ENCODE results near the gene ITGB3.

ITGB3 gene

DNA sequence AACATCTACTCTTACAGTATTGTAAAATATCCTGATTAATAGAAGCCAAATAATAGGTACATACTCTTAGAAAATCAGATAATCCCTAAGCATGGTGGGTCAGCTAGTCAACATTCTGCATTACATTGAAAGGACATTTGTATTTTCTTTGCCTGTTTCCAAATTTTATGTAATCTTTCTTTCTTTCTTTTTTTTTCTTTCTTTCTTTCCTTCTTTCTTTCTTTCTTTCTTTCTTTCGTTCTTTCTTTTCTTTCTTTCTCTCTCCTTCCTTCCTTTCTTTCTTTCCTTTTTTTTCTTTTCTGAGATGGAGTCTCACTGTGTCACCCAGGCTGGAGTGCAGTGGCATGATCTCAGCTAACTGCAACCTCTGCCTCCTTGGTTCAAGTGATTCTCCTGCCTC is 18.9 kb downstream of the ITGB3 start:
- in situ Hi-C loops (cut with HindIII; ENCODE audit: low sequenced_read_pairs) = no loop called here
- H3K4me3 ChIP-seq (ENCODE audit: low read depth, low read length) = no peak overlapping the region
- TF ChIP-seq, protein P1, sequence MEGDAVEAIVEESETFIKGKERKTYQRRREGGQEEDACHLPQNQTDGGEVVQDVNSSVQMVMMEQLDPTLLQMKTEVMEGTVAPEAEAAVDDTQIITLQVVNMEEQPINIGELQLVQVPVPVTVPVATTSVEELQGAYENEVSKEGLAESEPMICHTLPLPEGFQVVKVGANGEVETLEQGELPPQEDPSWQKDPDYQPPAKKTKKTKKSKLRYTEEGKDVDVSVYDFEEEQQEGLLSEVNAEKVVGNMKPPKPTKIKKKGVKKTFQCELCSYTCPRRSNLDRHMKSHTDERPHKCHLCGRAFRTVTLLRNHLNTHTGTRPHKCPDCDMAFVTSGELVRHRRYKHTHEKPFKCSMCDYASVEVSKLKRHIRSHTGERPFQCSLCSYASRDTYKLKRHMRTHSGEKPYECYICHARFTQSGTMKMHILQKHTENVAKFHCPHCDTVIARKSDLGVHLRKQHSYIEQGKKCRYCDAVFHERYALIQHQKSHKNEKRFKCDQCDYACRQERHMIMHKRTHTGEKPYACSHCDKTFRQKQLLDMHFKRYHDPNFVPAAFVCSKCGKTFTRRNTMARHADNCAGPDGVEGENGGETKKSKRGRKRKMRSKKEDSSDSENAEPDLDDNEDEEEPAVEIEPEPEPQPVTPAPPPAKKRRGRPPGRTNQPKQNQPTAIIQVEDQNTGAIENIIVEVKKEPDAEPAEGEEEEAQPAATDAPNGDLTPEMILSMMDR (IDR thresholded peaks at IDR 0.05; ENCODE audit: low read depth, low read length, missing control alignments) = no peak

DNA sequence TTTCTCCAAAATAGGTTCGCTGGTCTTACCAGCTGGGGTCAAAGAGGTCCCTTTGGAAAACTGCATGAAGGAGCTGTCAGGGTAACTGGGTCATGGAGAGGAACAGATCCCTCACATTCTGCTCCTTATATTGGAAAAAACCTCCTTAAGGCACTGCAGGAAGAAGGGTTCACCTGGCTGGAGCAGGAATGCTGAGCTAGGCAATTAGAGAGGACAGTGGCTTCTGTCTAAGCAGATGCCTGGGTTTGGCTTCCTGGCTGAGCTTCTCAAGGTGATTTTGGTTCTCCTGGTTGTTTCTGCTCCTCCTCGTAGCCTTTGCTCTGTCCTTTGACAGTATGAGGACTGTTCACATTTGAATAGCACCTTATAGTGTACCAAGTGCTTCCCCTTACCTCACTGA is 19.6 kb downstream of the ITGB3 start:
- in situ Hi-C loops (cut with HindIII; ENCODE audit: low sequenced_read_pairs) = no loop called here

More for the DNA sequence above, 18.9 kb downstream of the ITGB3 start:
- no peak for DNase-seq (ENCODE audit: low read depth)

DNA sequence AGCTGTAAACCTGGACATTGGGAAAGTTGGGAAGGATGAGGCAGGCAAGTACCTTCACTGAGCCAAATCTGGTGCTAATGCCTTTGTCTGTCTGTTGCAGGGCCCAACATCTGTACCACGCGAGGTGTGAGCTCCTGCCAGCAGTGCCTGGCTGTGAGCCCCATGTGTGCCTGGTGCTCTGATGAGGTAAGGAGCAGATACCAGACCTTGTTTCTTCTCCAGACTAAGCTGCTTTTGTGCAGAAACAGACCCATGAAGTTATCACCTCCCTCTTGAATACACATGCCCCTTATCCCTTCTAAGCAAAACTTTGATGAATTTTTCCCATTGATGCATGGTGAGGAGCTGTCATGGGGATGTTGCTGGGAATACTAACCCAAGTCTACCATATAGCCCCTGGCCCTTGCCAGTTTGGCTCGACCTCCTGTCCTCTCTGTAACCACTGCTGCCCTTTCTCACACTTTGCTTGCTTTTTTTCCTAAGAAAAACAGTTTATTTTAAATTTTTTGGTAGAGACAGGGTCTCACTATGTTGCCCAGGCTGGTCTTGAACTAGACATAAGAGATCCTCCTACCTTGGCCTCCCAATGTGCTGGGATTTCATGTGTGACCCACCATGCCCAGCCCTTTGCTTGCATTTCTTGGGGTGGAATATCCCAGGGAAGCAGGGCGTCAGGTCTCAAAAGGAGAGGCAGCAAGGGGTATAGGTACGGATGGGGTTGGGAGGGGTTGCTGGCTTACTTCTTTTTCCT is 20.9 kb downstream of the ITGB3 start:
- DNase-seq (ENCODE audit: low read depth) = no peak
- in situ Hi-C loops (cut with HindIII; ENCODE audit: low sequenced_read_pairs) = no loop called here
- H3K4me3 ChIP-seq (ENCODE audit: low read depth, low read length) = no peak overlapping the region
- TF ChIP-seq, protein P1 (IDR thresholded peaks at IDR 0.05; ENCODE audit: low read depth, low read length, missing control alignments) = no peak

More for the DNA sequence above, 19.6 kb downstream of the ITGB3 start:
- TF ChIP-seq, protein P1 (IDR thresholded peaks at IDR 0.05; ENCODE audit: low read depth, low read length, missing control alignments) = no peak
- H3K4me3 ChIP-seq (ENCODE audit: low read depth, low read length) = no peak overlapping the region
- DNase-seq (ENCODE audit: low read depth) = no peak

GRCh38 chr17:47275245-47275984 is 21.8 kb downstream of the ITGB3 start:
- in situ Hi-C loops (cut with HindIII; ENCODE audit: low sequenced_read_pairs) = no loop called here
- DNase-seq (ENCODE audit: low read depth) = peak; percentile 75
- TF ChIP-seq, protein P1 (IDR thresholded peaks at IDR 0.05; ENCODE audit: low read depth, low read length, missing control alignments) = no peak
- H3K4me3 ChIP-seq (ENCODE audit: low read depth, low read length) = no peak overlapping the region

- in situ Hi-C loops (cut with HindIII; ENCODE audit: low sequenced_read_pairs) = no loop called here
- no peak for DNase-seq (ENCODE audit: low read depth)
- H3K4me3 ChIP-seq (ENCODE audit: low read depth, low read length) = no peak overlapping the region
- TF ChIP-seq, protein P1 (IDR thresholded peaks at IDR 0.05; ENCODE audit: low read depth, low read length, missing control alignments) = no peak
These were observed 22.8 kb downstream of the ITGB3 start for GRCh38 chr17:47276444-47276843.

DNA sequence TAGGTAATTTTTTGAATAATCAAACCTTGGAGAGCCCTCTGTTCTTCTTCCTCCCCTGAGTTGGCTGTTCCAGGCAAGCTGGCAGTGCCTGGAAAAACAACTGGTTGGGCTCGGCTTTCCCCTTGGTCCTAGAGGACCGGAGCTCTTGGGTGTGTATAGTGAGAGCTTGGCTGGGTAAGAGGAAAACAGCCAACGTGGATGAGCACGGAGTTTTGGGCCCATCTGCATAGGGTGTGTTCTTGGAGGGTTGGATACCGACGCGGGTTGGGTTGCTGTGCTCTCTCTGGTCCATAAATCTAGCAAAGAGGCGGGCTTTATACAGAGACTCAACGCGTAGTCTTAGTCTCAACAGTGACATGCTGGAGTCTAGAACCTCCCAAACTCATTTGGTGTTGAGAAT is 23.2 kb downstream of the ITGB3 start:
- TF ChIP-seq, protein P1 (IDR thresholded peaks at IDR 0.05; ENCODE audit: low read depth, low read length, missing control alignments) = no peak
- in situ Hi-C loops (cut with HindIII; ENCODE audit: low sequenced_read_pairs) = no loop called here
- H3K4me3 ChIP-seq (ENCODE audit: low read depth, low read length) = no peak overlapping the region
- peak; percentile 63 for DNase-seq (ENCODE audit: low read depth)
